Left lung (tissue), 10 donors: ENCODE measurements around the gene B3GAT3. TPM values are rescaled to one million over a fixed set of nuclear protein-coding genes. Genes with fewer than 3 reads are reported as not detected.

Experiments
- ATAC-seq: fragments of 200-7000 bp; cut with Tn5 transposase; one replicate; pipeline ENCODE4 v1.9.1; 2020; ENCODE audit warnings: moderate library complexity
- DNase-seq, 4 donors: peaks; one replicate each; pipeline ENCODE4 v3.0.0-alpha.2; 2013 to 2020
- H3K27ac ChIP-seq, 2 donors: fragments of 200-600 bp; sonication (generic) in 1 of 2; one replicate each; pipeline versions ENCODE4 v1.5.0 to v1.8.0; 2020 to 2021
- H3K27me3 ChIP-seq, 2 donors: fragments of 200-600 bp; sonication (generic) in 1 of 2; one replicate each; pipeline versions ENCODE4 v1.5.0 to v1.8.0; 2020 to 2021
- H3K36me3 ChIP-seq, 2 donors: fragments of 200-600 bp; sonication (generic) in 1 of 2; one replicate each; pipeline versions ENCODE4 v1.5.0 to v1.8.0; 2020 to 2021
- H3K4me1 ChIP-seq, 2 donors: fragments of 200-600 bp; one replicate each; pipeline ENCODE4 v1.8.0; 2021
- H3K4me3 ChIP-seq, 2 donors: fragments of 200-600 bp; sonication (generic) in 1 of 2; one replicate each; pipeline versions ENCODE4 v1.5.0 to v1.8.0; 2020 to 2021; ENCODE audit warnings: mild to moderate bottlenecking in 1 of 2
- H3K9me3 ChIP-seq, 2 donors: fragments of 200-600 bp; sonication (generic) in 1 of 2; one replicate each; pipeline versions ENCODE4 v1.5.0 to v1.8.0; 2020 to 2021
- CTCF ChIP-seq, 2 donors: fragments of 200-600 bp; sonication (generic) in 1 of 2; IDR thresholded peaks; one replicate each; pipeline versions ENCODE4 v1.5.0 to v1.8.0; 2021; ENCODE audit warnings: antibody characterized with exemption in 2 of 2
- intact Hi-C, 2 donors: fragments of 100-400 bp; cut with DNase I; formaldehyde crosslinking; loops; one replicate each; pipeline versions ENCODE4 v1.11.2 to v1.14.2; 2022
- polyA plus RNA-seq, 6 donors: library from polyadenylated mRNA; unstranded; fragments of 120-200 nt; gene quantifications; one replicate each; pipeline ENCODE4 v1.2.1, GENCODE V29; 2013; ENCODE audit not compliant: insufficient read length in 6 of 6
- total RNA-seq, 2 donors: library from RNA; stranded (reverse); fragmentation: NEBNext Ultra II Directional; extraction: Animal tissue kit (Norgen Biotek cat#: 25700); gene quantifications; one replicate each; pipeline ENCODE4 v1.2.1, GENCODE V29; 2021
- donor health status: DM: no; HTN: yes; CAD: no.
- donor health status: DM: no; HTN: no; CAD: no.

The B3GAT3 gene
- total and polyA plus RNA-seq, 8 donors, result 19.0 to 46.2 (median 26.7) TPM

GRCh38 chr11:62649486-62649885 lies 27.7 kb upstream of the B3GAT3 start:
- Histone ChIP-seq H3K9me3 (no peaks in the 10 kb centered on the region), H3K4me1 (peaks cover 20 to 43% of the 10 kb centered on the region in 2 donors), H3K27me3 (no peaks in the 10 kb centered on the region), H3K4me3 (no peak overlapping the region), H3K27ac (no peak overlapping the region), H3K36me3 (peaks cover 0 to 33% of the 10 kb centered on the region in 2 donors)
- intact Hi-C loops, result no loop called here
- DNase-seq (no peak), ATAC-seq (no peak)
- no peak for TF ChIP-seq CTCF (IDR thresholded peaks at IDR 0.05)

GRCh38 chr11:62648967-62649364 lies 27.2 kb upstream of the B3GAT3 start:
- Histone ChIP-seq H3K36me3 (peaks cover 0 to 33% of the 10 kb centered on the region in 2 donors), H3K4me3 (no peak overlapping the region), H3K27me3 (no peaks in the 10 kb centered on the region), H3K27ac (no peak overlapping the region), H3K9me3 (no peaks in the 10 kb centered on the region), H3K4me1 (peaks cover 20 to 46% of the 10 kb centered on the region in 2 donors)
- intact Hi-C loops, result no loop called here
- no peak for ATAC-seq
- no peak for TF ChIP-seq CTCF (IDR thresholded peaks at IDR 0.05)
- DNase-seq, result no peak

GRCh38 chr11:62648185-62648966 lies 26.6 kb upstream of the B3GAT3 start:
- H3K36me3 ChIP-seq, result peaks cover 0 to 35% of the 10 kb centered on the region in 2 donors
- no peak overlapping the region for H3K27ac ChIP-seq
- no peak overlapping the region for H3K4me3 ChIP-seq
- no peak for ATAC-seq
- no peaks in the 10 kb centered on the region for H3K27me3 ChIP-seq
- DNase-seq, result no peak
- H3K4me1 ChIP-seq, result peaks cover 20 to 46% of the 10 kb centered on the region in 2 donors
- TF ChIP-seq CTCF (IDR thresholded peaks at IDR 0.05), result no peak
- no peaks in the 10 kb centered on the region for H3K9me3 ChIP-seq
- intact Hi-C loops, result no loop called here

GRCh38 chr11:62647609-62648005 lies 25.8 kb upstream of the B3GAT3 start:
- ATAC-seq (no peak), DNase-seq (no peak)
- Histone ChIP-seq H3K27ac (no peak overlapping the region), H3K36me3 (peaks cover 0 to 43% of the 10 kb centered on the region in 2 donors), H3K4me3 (no peak overlapping the region), H3K4me1 (peaks cover 20 to 46% of the 10 kb centered on the region in 2 donors), H3K9me3 (no peaks in the 10 kb centered on the region), H3K27me3 (no peaks in the 10 kb centered on the region)
- intact Hi-C loops, result no loop called here
- no peak for TF ChIP-seq CTCF (IDR thresholded peaks at IDR 0.05)

- peaks cover 0 to 46% of the 10 kb centered on the region in 2 donors for H3K36me3 ChIP-seq
- intact Hi-C loops, result no loop called here
- peak overlapping the region in 1 of 2 donors; percentile 100 for H3K4me3 ChIP-seq
- peak in 1 of 4 donors; percentile 78 for DNase-seq
- peaks cover 19 to 40% of the 10 kb centered on the region in 2 donors for H3K4me1 ChIP-seq
- TF ChIP-seq CTCF (IDR thresholded peaks at IDR 0.05), result no peak
- no peaks in the 10 kb centered on the region for H3K27me3 ChIP-seq
- H3K9me3 ChIP-seq, result no peaks in the 10 kb centered on the region
- ATAC-seq, result peak; percentile 1
- H3K27ac ChIP-seq, result peak overlapping the region in 1 of 2 donors; percentile 91
Measured at GRCh38 chr11:62646825-62647608, 25.2 kb upstream of the B3GAT3 start.
